D341Med (cell line): ENCODE results near the gene TP53RK.

ENCODE experiments used
- DNase-seq: peaks from one replicate; pipeline ENCODE4 v3.0.0; 2012; ENCODE audit warnings: low spot score

The TP53RK gene

GRCh38 chr20:46638134-46638897 is 50.9 kb downstream of the TP53RK start:
- DNase-seq: no peak

- DNase-seq: no peak
Observed at GRCh38 chr20:46637427-46638133, 51.7 kb downstream of the TP53RK start.

- DNase-seq: no peak
Observed at GRCh38 chr20:46637020-46637419, 52.2 kb downstream of the TP53RK start.

GRCh38 chr20:46636514-46636913 is 52.7 kb downstream of the TP53RK start:
- DNase-seq: no peak

- no peak for DNase-seq
Observed at GRCh38 chr20:46635514-46636136, 53.6 kb downstream of the TP53RK start.

- DNase-seq: no peak
Observed at GRCh38 chr20:46634528-46634927, 54.7 kb downstream of the TP53RK start.
